ENCODE results near the gene SLC16A10. TPM values are rescaled to one million over a fixed set of nuclear protein-coding genes. Genes with fewer than 3 reads are reported as not detected.

Gene SLC16A10
- total and polyA plus RNA-seq, 2 of the 8 experiments (the other 6 are each of a cell fraction or from before 2014, with no cell fraction given): 18.6 to 23.2 TPM

DNA sequence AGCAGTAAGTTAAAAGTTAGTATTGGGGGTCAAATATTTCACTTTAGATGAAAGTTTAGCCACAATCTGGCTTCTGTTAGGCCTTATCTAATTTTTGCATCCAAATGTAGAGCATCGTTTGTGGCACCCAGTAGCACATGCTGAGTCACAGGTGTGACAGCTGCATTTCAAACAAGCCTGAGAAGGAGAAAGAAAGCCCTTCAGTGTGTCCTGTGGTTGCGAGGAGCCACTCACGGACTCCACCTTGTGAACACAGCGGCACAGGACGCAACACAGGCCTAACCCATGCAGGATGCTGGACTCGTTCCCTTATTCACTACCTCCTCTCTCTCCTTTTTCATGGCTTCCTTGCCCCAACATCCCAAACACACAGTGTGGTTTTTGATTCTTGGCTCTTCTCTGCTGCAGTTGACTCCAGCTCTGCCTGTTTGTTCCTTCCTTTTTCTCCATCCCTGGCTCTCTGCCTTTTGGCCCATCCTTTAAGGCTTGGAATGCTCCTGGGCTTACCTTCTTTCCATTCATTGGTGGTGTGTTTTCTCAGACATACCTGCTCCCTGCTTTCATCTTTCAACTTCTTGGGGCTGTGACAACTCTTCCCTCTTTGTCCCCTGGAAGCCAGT is 124.2 kb downstream of the SLC16A10 start (continued):
- TF ChIP-seq KDM5A (IDR thresholded peaks at IDR 0.05; ENCODE audit: low read length): no peak
- no peak for TF ChIP-seq SUZ12 (IDR thresholded peaks at IDR 0.05; ENCODE audit: low read length)
- no peak for TF ChIP-seq EP300 (IDR thresholded peaks at IDR 0.05; ENCODE audit: borderline replicate concordance in 1 of 2, low read depth in 2 of 2, low read length in 2 of 2)
